Hepatocyte (in vitro differentiated cells): ENCODE results near the gene CDK5.

Experiments used
- EZH2 ChIP-seq: fragments of 200-600 bp; sonication (generic); IDR thresholded peaks from 2 replicates; pipeline ENCODE4 v1.6.1; 2016; ENCODE audit warnings: antibody characterized with exemption, mild to moderate bottlenecking, borderline replicate concordance
- EZH2phosphoT487 ChIP-seq: fragments of 200-600 bp; sonication (generic); IDR thresholded peaks from one replicate; pipeline ENCODE4 v1.6.1; 2018; ENCODE audit warnings: antibody characterized with exemption, mild to moderate bottlenecking, low read depth, moderate library complexity; ENCODE audit not compliant: unreplicated experiment, severe bottlenecking
- TF ChIP-seq, protein P1 (sequence below): fragments of 200-600 bp; sonication (generic); IDR thresholded peaks from 2 replicates; pipeline ENCODE4 v1.5.1; 2016; ENCODE audit warnings: antibody characterized with exemption, mild to moderate bottlenecking; ENCODE audit not compliant: poor library complexity

GRCh38 chr7:151009327-151010036, 48.2 kb downstream of the CDK5 start:
- TF ChIP-seq, protein P1, sequence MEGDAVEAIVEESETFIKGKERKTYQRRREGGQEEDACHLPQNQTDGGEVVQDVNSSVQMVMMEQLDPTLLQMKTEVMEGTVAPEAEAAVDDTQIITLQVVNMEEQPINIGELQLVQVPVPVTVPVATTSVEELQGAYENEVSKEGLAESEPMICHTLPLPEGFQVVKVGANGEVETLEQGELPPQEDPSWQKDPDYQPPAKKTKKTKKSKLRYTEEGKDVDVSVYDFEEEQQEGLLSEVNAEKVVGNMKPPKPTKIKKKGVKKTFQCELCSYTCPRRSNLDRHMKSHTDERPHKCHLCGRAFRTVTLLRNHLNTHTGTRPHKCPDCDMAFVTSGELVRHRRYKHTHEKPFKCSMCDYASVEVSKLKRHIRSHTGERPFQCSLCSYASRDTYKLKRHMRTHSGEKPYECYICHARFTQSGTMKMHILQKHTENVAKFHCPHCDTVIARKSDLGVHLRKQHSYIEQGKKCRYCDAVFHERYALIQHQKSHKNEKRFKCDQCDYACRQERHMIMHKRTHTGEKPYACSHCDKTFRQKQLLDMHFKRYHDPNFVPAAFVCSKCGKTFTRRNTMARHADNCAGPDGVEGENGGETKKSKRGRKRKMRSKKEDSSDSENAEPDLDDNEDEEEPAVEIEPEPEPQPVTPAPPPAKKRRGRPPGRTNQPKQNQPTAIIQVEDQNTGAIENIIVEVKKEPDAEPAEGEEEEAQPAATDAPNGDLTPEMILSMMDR, result no peak
- TF ChIP-seq EZH2, result no peak
- no peak for TF ChIP-seq EZH2phosphoT487
